HG03520 (cell line): ENCODE data around the gene ALDH3B1.
A peak's percentile ranks its signal among the peaks of the same experiment; 100 is the strongest.

Source experiments
- ATAC-seq: cut with Tn5 transposase; IDR thresholded peaks from one replicate; pipeline ENCODE4 v1.9.1; 2021; ENCODE audit warnings: mild to moderate bottlenecking, moderate library complexity; ENCODE audit not compliant: unreplicated experiment

Gene ALDH3B1

GRCh38 chr11:67996622-67997474 lies 13.3 kb upstream of the ALDH3B1 start:
- ATAC-seq, result no peak

- no peak for ATAC-seq
These were observed 12.6 kb upstream of the ALDH3B1 start for GRCh38 chr11:67997475-67997921.

GRCh38 chr11:67998150-67999045 lies 11.7 kb upstream of the ALDH3B1 start:
- ATAC-seq, result no peak

GRCh38 chr11:67999201-67999629 lies 10.9 kb upstream of the ALDH3B1 start:
- no peak for ATAC-seq

- ATAC-seq, result no peak
These were observed 10.4 kb upstream of the ALDH3B1 start for GRCh38 chr11:67999704-68000103.

GRCh38 chr11:68002575-68002937 lies 7.6 kb upstream of the ALDH3B1 start:
- no peak for ATAC-seq

GRCh38 chr11:68002938-68003845 lies 6.9 kb upstream of the ALDH3B1 start:
- peak; percentile 28 for ATAC-seq

GRCh38 chr11:68003846-68004550 lies 6.1 kb upstream of the ALDH3B1 start, which contains the start of gene UNC93B1:
UNC93B1 (minus strand) TSS chr11:68004097; CDS start chr11:68004043, 54 bp downstream.
- ATAC-seq, result peak; percentile 59

GRCh38 chr11:68004551-68005335 lies 5.4 kb upstream of the ALDH3B1 start:
- no peak for ATAC-seq

GRCh38 chr11:68006606-68007166 lies 3.4 kb upstream of the ALDH3B1 start:
- ATAC-seq, result no peak

GRCh38 chr11:68007498-68008380 lies 2.4 kb upstream of the ALDH3B1 start:
- no peak for ATAC-seq

GRCh38 chr11:68008381-68009337 lies 1.5 kb upstream of the ALDH3B1 start:
- ATAC-seq, result no peak

- ATAC-seq, result no peak
These were observed 587 bp upstream of the ALDH3B1 start for GRCh38 chr11:68009391-68010089.

GRCh38 chr11:68011051-68011943 lies 1.2 kb downstream of the ALDH3B1 start:
- no peak for ATAC-seq
